Transverse colon (tissue), 4 donors: ENCODE results near the gene LMTK2.

Experiments
- CTCF ChIP-seq, 5 experiments: fragments of 200-600 bp in 3 of 5; fragments of 450-650 bp in 2 of 5; sonication (generic) in 3 of 5; IDR thresholded peaks; 1 replicate in 2 of 5; 2 replicates in 3 of 5; pipeline ENCODE4 v1.5.1; 2016 to 2017; ENCODE audit warnings: antibody characterized with exemption in 5 of 5, inconsistent platforms in 3 of 5, mild to moderate bottlenecking in 2 of 5, moderate library complexity in 1 of 5
- EP300 ChIP-seq: sonication (generic); formaldehyde crosslinking; IDR thresholded peaks from one replicate; pipeline ENCODE4 v1.6.1; 2017; ENCODE audit warnings: antibody characterized with exemption, low read depth
- POLR2A ChIP-seq: fragments of 450-650 bp; IDR thresholded peaks from one replicate; pipeline ENCODE4 v1.6.1; 2016; ENCODE audit warnings: antibody characterized with exemption, mild to moderate bottlenecking, moderate library complexity
- POLR2AphosphoS5 ChIP-seq, 3 donors: sonication (generic); formaldehyde crosslinking; IDR thresholded peaks; one replicate each; pipeline ENCODE4 v1.6.1; 2016; ENCODE audit warnings: antibody characterized with exemption in 3 of 3

GRCh38 chr7:98232263-98232585, 125.6 kb downstream of the LMTK2 start:
- TF ChIP-seq CTCF (IDR thresholded peaks at IDR 0.05) (no peak), POLR2A (no peak), POLR2AphosphoS5 (IDR thresholded peaks at IDR 0.05) (no peak), EP300 (no peak)
